Measurements from ENCODE around the gene MGAT2. TPM values are rescaled to one million over a fixed set of nuclear protein-coding genes. Genes with fewer than 3 reads are reported as not detected.

Gene MGAT2
- total RNA-seq, 4 donors from 2014 or later: 7.2 to 11.5 (median 9.6) TPM

- peak; percentile 99 for ATAC-seq
- Histone ChIP-seq H3K4me1 (peaks cover 27 to 29% of the 10 kb centered on the region in 2 donors), H3K27ac (peak within 1 kb of the TSS; percentile 94 to 98 (median 96)), H3K4me3 (peak within 1 kb of the TSS; percentile 78 to 99 (median 93)), H3K27me3 (no peaks in the 10 kb centered on the region), H3K9me3 (no peaks in the 10 kb centered on the region), H3K36me3 (peaks cover 0 to 29% of the 10 kb centered on the region in 2 donors)
- peak; percentile 97 to 98 for DNase-seq
- intact Hi-C loops (cut with DNase I; ENCODE audit: low total_unique reads): loop anchor here (1.0 to 5.0 kb wide), 3 partner anchors 34 to 266 kb away; partner anchors contain the start of genes DNAAF2, MGAT2, NEMF and RPL36AL
- in situ Hi-C loops (cut with MboI; ENCODE audit: low sequenced_read_pairs in 4 of 4): loop anchor here in 1 of 4 donors (10.0 kb wide), 1 partner anchor 49 kb away; the partner anchor contains the start of gene DNAAF2
- TF ChIP-seq POLR2A (IDR thresholded peaks at IDR 0.05) (peak; percentile 94 to 96), CTCF (IDR thresholded peaks at IDR 0.05 in 4 of 5, conservative IDR thresholded peaks at IDR 0.05 in 1 of 5) (no peak)
Measured at GRCh38 chr14:49585803-49586672, 34.6 kb upstream of the MGAT2 start, which contains the start of gene RPS29. TSS of gene RPS29 (minus strand) at chr14:49586380. CDS start at chr14:49586346, 34 bp downstream.

GRCh38 chr14:49586673-49587460 lies 33.7 kb upstream of the MGAT2 start:
- H3K27ac ChIP-seq: peak overlapping the region; percentile 94 to 98 (median 96)
- intact Hi-C loops (cut with DNase I; ENCODE audit: low total_unique reads) (loop anchor here (1.0 to 5.0 kb wide), 4 partner anchors 11 to 265 kb away; partner anchors contain the start of genes DNAAF2, LRR1, MGAT2 and NEMF), in situ Hi-C loops (cut with MboI; ENCODE audit: low sequenced_read_pairs in 4 of 4) (loop anchor here in 1 of 4 donors (10.0 kb wide), 1 partner anchor 48 kb away; the partner anchor contains the start of gene DNAAF2)
- no peaks in the 10 kb centered on the region for H3K27me3 ChIP-seq
- peak in 1 of 2 donors; percentile 36 for ATAC-seq
- TF ChIP-seq CTCF (IDR thresholded peaks at IDR 0.05 in 4 of 5, conservative IDR thresholded peaks at IDR 0.05 in 1 of 5): peak in 4 of 5 experiments; percentile 71 to 94 (median 76)
- no peak for TF ChIP-seq POLR2A (IDR thresholded peaks at IDR 0.05)
- no peaks in the 10 kb centered on the region for H3K9me3 ChIP-seq
- peak overlapping the region; percentile 78 to 99 (median 93) for H3K4me3 ChIP-seq
- no peak for DNase-seq
- peaks cover 27% of the 10 kb centered on the region in 2 donors for H3K4me1 ChIP-seq
- peaks cover 0 to 29% of the 10 kb centered on the region in 2 donors for H3K36me3 ChIP-seq

GRCh38 chr14:49589387-49589786 lies 31.2 kb upstream of the MGAT2 start:
- ATAC-seq (no peak), DNase-seq (no peak)
- intact Hi-C loops (cut with DNase I; ENCODE audit: low total_unique reads) (loop anchor here (5.0 kb wide), 1 partner anchor 263 kb away; the partner anchor contains the start of gene NEMF), in situ Hi-C loops (cut with MboI; ENCODE audit: low sequenced_read_pairs in 4 of 4) (loop anchor here in 1 of 4 donors (10.0 kb wide), 1 partner anchor 45 kb away; the partner anchor contains the start of gene DNAAF2)
- Histone ChIP-seq H3K4me3 (no peak overlapping the region), H3K36me3 (peaks cover 0 to 7% of the 10 kb centered on the region in 2 donors), H3K27me3 (no peaks in the 10 kb centered on the region), H3K4me1 (peaks cover 11 to 13% of the 10 kb centered on the region in 2 donors), H3K9me3 (no peaks in the 10 kb centered on the region), H3K27ac (no peak overlapping the region)
- TF ChIP-seq CTCF (IDR thresholded peaks at IDR 0.05 in 4 of 5, conservative IDR thresholded peaks at IDR 0.05 in 1 of 5) (no peak), POLR2A (IDR thresholded peaks at IDR 0.05) (no peak)

GRCh38 chr14:49593016-49593415 lies 27.6 kb upstream of the MGAT2 start:
- in situ Hi-C loops (cut with MboI; ENCODE audit: low sequenced_read_pairs in 4 of 4) (no loop called here), intact Hi-C loops (cut with DNase I; ENCODE audit: low total_unique reads) (no loop called here)
- ATAC-seq: no peak
- H3K27ac ChIP-seq: no peak overlapping the region
- DNase-seq: no peak
- no peaks in the 10 kb centered on the region for H3K27me3 ChIP-seq
- TF ChIP-seq CTCF (IDR thresholded peaks at IDR 0.05 in 4 of 5, conservative IDR thresholded peaks at IDR 0.05 in 1 of 5) (no peak), POLR2A (IDR thresholded peaks at IDR 0.05) (no peak)
- H3K4me1 ChIP-seq: peaks cover 9% of the 10 kb centered on the region in 2 donors
- H3K9me3 ChIP-seq: no peaks in the 10 kb centered on the region
- H3K4me3 ChIP-seq: no peak overlapping the region
- H3K36me3 ChIP-seq: no peaks in the 10 kb centered on the region
